ENCODE results near the gene PGPEP1. TPM values are rescaled to one million over a fixed set of nuclear protein-coding genes. Genes with fewer than 3 reads are reported as not detected.

PGPEP1 gene
- polyA plus RNA-seq, 3 donors = 10.3 to 25.1 (median 10.3) TPM

DNA sequence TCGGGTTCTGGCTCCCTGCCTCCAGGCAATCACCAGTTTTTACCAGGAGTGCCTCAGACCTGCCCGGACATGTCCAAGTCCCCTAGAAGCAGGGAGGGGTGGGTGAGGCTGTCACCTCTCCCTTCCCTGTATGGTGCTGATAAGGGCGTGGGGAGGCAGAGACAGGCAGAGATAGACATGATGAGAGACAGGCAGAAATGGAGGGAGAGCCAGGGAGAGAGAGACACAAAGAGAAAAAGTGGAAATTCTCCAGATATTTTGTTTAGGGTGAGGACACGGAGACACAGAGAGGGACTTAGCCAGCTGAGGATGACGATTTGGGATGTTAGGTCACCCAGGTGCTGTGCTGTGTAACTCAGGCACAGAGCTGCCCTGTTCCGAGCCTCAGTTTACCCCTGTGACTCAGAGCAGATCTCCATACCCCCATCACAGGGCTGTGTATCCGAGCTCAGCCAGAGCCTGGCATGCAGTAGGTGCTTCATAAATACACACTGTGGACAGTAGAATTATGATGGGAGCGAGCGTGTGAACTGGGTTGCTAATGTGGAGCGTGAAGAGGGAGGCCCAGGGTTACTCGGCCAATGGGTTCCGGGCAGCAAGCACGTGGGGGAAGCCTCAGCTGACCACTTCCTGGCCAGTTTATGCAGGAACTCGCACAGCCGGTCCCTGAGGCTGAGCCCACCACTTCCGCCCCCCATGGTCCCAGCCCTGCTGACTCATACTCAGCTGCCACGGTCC lies 33.7 kb downstream of the PGPEP1 start:
- no peaks in the 10 kb centered on the region for H3K9me3 ChIP-seq (replicated peaks in 1 of 2; ENCODE audit: control insufficient read depth in 1 of 2, insufficient read depth in 1 of 2, low read length in 2 of 2)
- H3K27me3 ChIP-seq (ENCODE audit: control insufficient read depth in 2 of 2, insufficient read depth in 2 of 2, low read length in 2 of 2) = no peaks in the 10 kb centered on the region
- H3K9ac ChIP-seq (ENCODE audit: insufficient read depth, low read length, poor library complexity, severe bottlenecking) = peak overlapping the region; percentile 59
- H2AFZ ChIP-seq (ENCODE audit: insufficient read depth, low read depth, low read length, poor library complexity, severe bottlenecking) = peak overlapping the region; percentile 57
- peaks cover 47% of the 10 kb centered on the region for H3K4me1 Mint-ChIP-seq
- H3K4me3 Mint-ChIP-seq = peak overlapping the region; percentile 14 to 67
- DNase-seq = peak; percentile 99 to 100 (median 100)
- H3K27me3 Mint-ChIP-seq (ENCODE audit: low read depth in 3 of 3) = peaks cover 1 to 2% (median 2%) of the 10 kb centered on the region in 3 donors
- peak overlapping the region; percentile 59 for H3K4me2 ChIP-seq (replicated peaks; ENCODE audit: extremely low read depth, low read length, poor library complexity, severe bottlenecking)
- H3K27ac ChIP-seq (ENCODE audit: low read depth in 1 of 2, low read length in 2 of 2) = peak overlapping the region; percentile 94 to 96
- TF ChIP-seq CTCF (IDR thresholded peaks at IDR 0.05) = no peak
- H3K36me3 Mint-ChIP-seq = peaks cover 5 to 7% of the 10 kb centered on the region in 2 donors
- H3K4me1 ChIP-seq (ENCODE audit: control insufficient read depth in 1 of 2, insufficient read depth in 2 of 2, low read length in 2 of 2) = peaks cover 32 to 48% of the 10 kb centered on the region in 2 donors
- no peaks in the 10 kb centered on the region for H4K20me1 ChIP-seq (ENCODE audit: insufficient read depth, low read length)
- intact Hi-C loops (cut with micrococcal nuclease) = no loop called here
- peaks cover 0 to 3% of the 10 kb centered on the region in 2 donors for H3K36me3 ChIP-seq (replicated peaks in 1 of 2; ENCODE audit: control insufficient read depth in 1 of 2, insufficient read depth in 2 of 2, low read length in 2 of 2)
- H3K9me3 Mint-ChIP-seq = no peaks in the 10 kb centered on the region
- 9% methylated on average over 10 of the region's 17 CpGs for whole genome bisulfite sequencing (ENCODE audit: insufficient coverage)
- H3K4me3 ChIP-seq (replicated peaks in 1 of 3; ENCODE audit: low read depth in 2 of 3, low read length in 3 of 3) = peak overlapping the region in 1 of 3 experiments; percentile 20
- H3K27ac Mint-ChIP-seq = peak overlapping the region; percentile 93 to 98 (median 94)
- no peaks in the 10 kb centered on the region for H3K79me2 ChIP-seq (ENCODE audit: insufficient read depth, low read length)

DNA sequence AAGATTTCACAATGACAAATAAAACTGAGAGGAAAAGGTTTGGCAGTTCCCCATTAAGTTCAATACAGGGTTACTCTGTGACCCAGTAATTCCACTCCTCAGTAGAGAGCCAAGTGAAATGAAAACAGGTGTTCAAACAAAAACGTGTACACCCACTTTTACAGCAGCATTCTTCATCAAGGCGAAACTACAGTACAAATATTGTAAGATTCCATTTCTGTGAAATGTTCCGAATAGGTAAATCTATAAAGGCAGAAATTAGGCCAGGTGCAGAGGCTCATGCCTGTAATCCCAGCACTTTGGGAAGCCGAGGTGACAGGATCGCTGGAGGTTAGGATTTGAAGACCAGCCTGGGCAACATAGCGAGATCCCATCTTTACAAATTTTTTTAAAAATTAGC lies 36.6 kb downstream of the PGPEP1 start:
- no peaks in the 10 kb centered on the region for H3K9me3 ChIP-seq (replicated peaks in 1 of 2; ENCODE audit: control insufficient read depth in 1 of 2, insufficient read depth in 1 of 2, low read length in 2 of 2)
- no peak overlapping the region for H3K27ac ChIP-seq (ENCODE audit: low read depth in 1 of 2, low read length in 2 of 2)
- no peaks in the 10 kb centered on the region for H4K20me1 ChIP-seq (ENCODE audit: insufficient read depth, low read length)
- no peaks in the 10 kb centered on the region for H3K36me3 ChIP-seq (replicated peaks in 1 of 2; ENCODE audit: control insufficient read depth in 1 of 2, insufficient read depth in 2 of 2, low read length in 2 of 2)
- no peaks in the 10 kb centered on the region for H3K79me2 ChIP-seq (ENCODE audit: insufficient read depth, low read length)
- Mint-ChIP-seq H3K36me3 (no peaks in the 10 kb centered on the region), H3K27ac (peak overlapping the region in 1 of 7 donors; percentile 70), H3K4me1 (peaks cover 62% of the 10 kb centered on the region), H3K4me3 (no peak overlapping the region), H3K9me3 (peaks cover 0 to 2% (median 0%) of the 10 kb centered on the region in 7 donors), H3K27me3 (ENCODE audit: low read depth in 3 of 3) (peaks cover 1 to 4% (median 2%) of the 10 kb centered on the region in 3 donors)
- peaks cover 50 to 70% of the 10 kb centered on the region in 2 donors for H3K4me1 ChIP-seq (ENCODE audit: control insufficient read depth in 1 of 2, insufficient read depth in 2 of 2, low read length in 2 of 2)
- intact Hi-C loops (cut with micrococcal nuclease) = loop anchor here in 1 of 2 donors (5.0 kb wide), 1 partner anchor 35 kb away; the partner anchor contains the start of gene PGPEP1
- no peak overlapping the region for H2AFZ ChIP-seq (ENCODE audit: insufficient read depth, low read depth, low read length, poor library complexity, severe bottlenecking)
- no peak overlapping the region for H3K9ac ChIP-seq (ENCODE audit: insufficient read depth, low read length, poor library complexity, severe bottlenecking)
- 96% methylated on average over 4 of the region's 6 CpGs for WGBS (ENCODE audit: insufficient coverage)
- H3K4me3 ChIP-seq (replicated peaks in 1 of 3; ENCODE audit: low read depth in 2 of 3, low read length in 3 of 3) = no peak overlapping the region
- H3K4me2 ChIP-seq (replicated peaks; ENCODE audit: extremely low read depth, low read length, poor library complexity, severe bottlenecking) = no peak overlapping the region
- no peaks in the 10 kb centered on the region for H3K27me3 ChIP-seq (ENCODE audit: control insufficient read depth in 2 of 2, insufficient read depth in 2 of 2, low read length in 2 of 2)
- TF ChIP-seq CTCF (IDR thresholded peaks at IDR 0.05) = no peak
- DNase-seq = no peak

All from CD14-positive monocyte (primary cell).